ENCODE data around the gene SPATA31E1. TPM values are rescaled to one million over a fixed set of nuclear protein-coding genes. Genes with fewer than 3 reads are reported as not detected.
"Not testable (repeated sequence)": the region's sequence is repeated elsewhere in the genome, so short reads cannot be mapped to it uniquely, and the experiment has no call there.

Gene SPATA31E1
- total RNA-seq, 3 donors from 2014 or later: not detected

- no peak for DNase-seq (ENCODE audit: low spot score in 2 of 2)
- Histone ChIP-seq H3K4me3 (no peak overlapping the region), H3K36me3 (no peaks in the 10 kb centered on the region), H3K27me3 (no peaks in the 10 kb centered on the region), H3K27ac (no peak overlapping the region), H3K9me3 (no peaks in the 10 kb centered on the region), H3K4me1 (no peaks in the 10 kb centered on the region)
- intact Hi-C loops (cut with DNase I; ENCODE audit: low total_unique reads): no loop called here
- TF ChIP-seq POLR2AphosphoS5 (IDR thresholded peaks at IDR 0.05) (no peak), POLR2A (IDR thresholded peaks at IDR 0.05) (no peak), CTCF (IDR thresholded peaks at IDR 0.05) (no peak)
Measured at GRCh38 chr9:87842878-87843585, 39.6 kb upstream of the SPATA31E1 start.

DNA sequence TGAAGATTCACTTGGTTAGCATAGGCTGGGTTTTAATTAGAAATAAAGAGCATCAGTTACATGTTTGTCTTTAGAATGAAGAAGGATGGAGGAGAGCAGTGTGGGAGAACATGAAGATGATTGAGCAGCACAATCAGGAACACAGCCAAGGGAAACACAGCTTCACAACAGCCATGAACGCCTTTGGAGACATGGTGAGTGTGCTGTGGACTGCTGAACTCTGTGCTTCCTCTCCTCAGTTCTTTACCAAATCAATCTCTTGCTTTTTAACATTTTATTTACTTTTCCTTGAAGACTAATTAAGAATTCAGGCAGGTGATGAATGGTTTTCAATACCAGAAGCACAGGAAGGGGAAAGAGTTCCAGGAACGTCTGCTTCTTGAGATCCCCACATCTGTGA, 38.2 kb upstream of the SPATA31E1 start:
- Histone ChIP-seq H3K27me3 (no peaks in the 10 kb centered on the region), H3K9me3 (no peaks in the 10 kb centered on the region), H3K4me3 (no peak overlapping the region), H3K4me1 (no peaks in the 10 kb centered on the region), H3K27ac (no peak overlapping the region), H3K36me3 (no peaks in the 10 kb centered on the region)
- no peak for TF ChIP-seq CTCF (IDR thresholded peaks at IDR 0.05)
- TF ChIP-seq POLR2A (IDR thresholded peaks at IDR 0.05): no peak
- no peak for TF ChIP-seq POLR2AphosphoS5 (IDR thresholded peaks at IDR 0.05)
- intact Hi-C loops (cut with DNase I; ENCODE audit: low total_unique reads): no loop called here
- no peak for DNase-seq (ENCODE audit: low spot score in 2 of 2)

DNA sequence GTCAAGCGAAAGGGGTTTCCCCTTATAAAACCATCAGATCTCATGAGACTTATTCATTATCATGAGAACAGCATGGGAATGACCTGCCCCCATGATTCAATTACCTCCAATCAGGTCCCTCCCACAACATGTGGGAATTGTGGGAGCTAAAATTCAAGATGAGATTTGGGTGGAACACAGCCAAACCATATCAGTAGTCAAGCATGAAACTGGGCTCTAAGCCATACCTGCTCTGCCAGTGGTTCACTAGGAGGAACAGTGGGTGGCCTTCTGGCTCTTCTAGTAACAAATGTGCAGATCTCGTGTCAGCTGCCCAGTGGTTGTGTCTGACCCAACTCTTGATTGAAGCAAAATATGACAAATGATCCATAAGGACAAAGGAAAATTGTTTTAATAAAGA, 34.9 kb upstream of the SPATA31E1 start:
- H3K27ac ChIP-seq; intact Hi-C loops (cut with DNase I; ENCODE audit: low total_unique reads); H3K27me3 ChIP-seq; DNase-seq (ENCODE audit: low spot score in 2 of 2); H3K9me3 ChIP-seq; H3K4me3 ChIP-seq; H3K36me3 ChIP-seq; H3K4me1 ChIP-seq: not testable (repeated sequence)

DNA sequence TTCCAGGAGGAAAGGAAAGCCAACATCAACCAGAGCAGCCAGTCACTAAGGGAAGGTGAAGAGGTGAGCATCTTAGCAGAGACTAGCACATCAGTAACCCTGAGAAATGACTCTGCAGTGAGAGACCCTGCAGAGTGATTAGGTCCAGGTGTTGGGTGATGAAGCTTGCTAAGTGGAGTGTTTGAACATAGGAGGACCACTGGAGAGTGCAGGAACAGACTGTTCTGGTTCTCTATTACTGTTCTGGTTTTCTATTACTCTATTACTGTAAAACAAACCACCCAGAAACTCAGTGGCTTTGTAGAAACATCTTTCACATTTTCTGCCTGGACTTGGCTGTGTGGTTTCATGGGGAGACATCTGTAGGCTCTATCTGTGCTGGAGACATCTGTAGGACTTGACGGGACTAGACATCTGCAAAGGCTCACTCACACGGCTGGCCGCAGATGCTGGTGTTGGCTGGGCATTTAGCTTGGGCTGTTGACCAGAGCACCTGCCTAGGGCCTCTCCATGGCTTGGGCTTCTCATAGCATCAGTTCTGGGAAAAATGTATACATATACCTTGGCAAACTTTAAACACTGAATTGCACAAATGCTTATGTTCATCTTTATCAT, 33.4 kb upstream of the SPATA31E1 start:
- H3K27ac ChIP-seq: no peak overlapping the region
- no peaks in the 10 kb centered on the region for H3K36me3 ChIP-seq
- no peak for DNase-seq (ENCODE audit: low spot score in 2 of 2)
- no peaks in the 10 kb centered on the region for H3K27me3 ChIP-seq
- intact Hi-C loops (cut with DNase I; ENCODE audit: low total_unique reads): no loop called here
- no peaks in the 10 kb centered on the region for H3K4me1 ChIP-seq
- no peak for TF ChIP-seq POLR2A (IDR thresholded peaks at IDR 0.05)
- no peak for TF ChIP-seq POLR2AphosphoS5 (IDR thresholded peaks at IDR 0.05)
- H3K4me3 ChIP-seq: no peak overlapping the region
- H3K9me3 ChIP-seq: no peaks in the 10 kb centered on the region

DNA sequence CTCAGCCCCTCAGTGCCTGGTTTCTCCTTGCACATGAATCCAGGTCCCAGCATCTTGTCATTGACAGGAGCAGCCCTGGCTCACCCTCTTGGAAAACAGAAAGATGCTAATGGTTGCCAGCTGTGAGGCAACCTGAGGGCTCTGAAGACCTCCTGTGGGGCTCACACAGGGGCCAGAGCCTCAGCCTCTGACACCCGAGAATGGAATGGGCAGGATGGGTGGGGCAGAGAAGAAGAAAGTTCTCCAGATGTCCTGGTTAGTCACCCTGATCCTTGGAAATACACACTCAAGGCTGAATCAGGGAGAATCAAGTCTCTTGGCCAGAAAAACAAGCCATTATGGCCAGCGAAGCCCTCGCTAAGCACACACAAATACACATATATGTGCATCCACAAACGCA, 32.3 kb upstream of the SPATA31E1 start:
- no peaks in the 10 kb centered on the region for H3K4me1 ChIP-seq
- intact Hi-C loops (cut with DNase I; ENCODE audit: low total_unique reads): no loop called here
- DNase-seq (ENCODE audit: low spot score in 2 of 2): no peak

GRCh38 chr9:87851186-87851585, 31.5 kb upstream of the SPATA31E1 start:
- H3K4me3 ChIP-seq; H3K9me3 ChIP-seq; intact Hi-C loops (cut with DNase I; ENCODE audit: low total_unique reads); DNase-seq (ENCODE audit: low spot score in 2 of 2); H3K4me1 ChIP-seq; H3K36me3 ChIP-seq; H3K27me3 ChIP-seq; H3K27ac ChIP-seq: not testable (repeated sequence)

More for the DNA sequence above, 32.3 kb upstream of the SPATA31E1 start:
- Histone ChIP-seq H3K36me3 (no peaks in the 10 kb centered on the region), H3K27ac (no peak overlapping the region), H3K9me3 (no peaks in the 10 kb centered on the region), H3K27me3 (no peaks in the 10 kb centered on the region), H3K4me3 (no peak overlapping the region)
- TF ChIP-seq POLR2AphosphoS5 (IDR thresholded peaks at IDR 0.05) (no peak), CTCF (IDR thresholded peaks at IDR 0.05) (no peak), POLR2A (IDR thresholded peaks at IDR 0.05) (no peak)
